Measurements from ENCODE around the gene CTBP2. TPM values are rescaled to one million over a fixed set of nuclear protein-coding genes. Genes with fewer than 3 reads are reported as not detected.

Gene CTBP2
- polyA plus RNA-seq, 4 donors: 88.3 to 90.6 (median 90.0) TPM

GRCh38 chr10:125147971-125148439 lies 12.4 kb downstream of the CTBP2 start:
- DNase-seq (ENCODE audit: low read depth in 4 of 4, low spot score in 3 of 4): no peak

- no peak for DNase-seq (ENCODE audit: low read depth in 4 of 4, low spot score in 3 of 4)
These were observed 13.4 kb downstream of the CTBP2 start for GRCh38 chr10:125146791-125147579.

- DNase-seq (ENCODE audit: low read depth in 4 of 4, low spot score in 3 of 4): no peak
These were observed 14.7 kb downstream of the CTBP2 start for GRCh38 chr10:125145636-125146035.

- DNase-seq (ENCODE audit: low read depth in 4 of 4, low spot score in 3 of 4): no peak
These were observed 15.4 kb downstream of the CTBP2 start for GRCh38 chr10:125144693-125145623.

- DNase-seq (ENCODE audit: low read depth in 4 of 4, low spot score in 3 of 4): no peak
These were observed 16.2 kb downstream of the CTBP2 start for GRCh38 chr10:125144206-125144605.

GRCh38 chr10:125142946-125143345 lies 17.4 kb downstream of the CTBP2 start:
- DNase-seq (ENCODE audit: low read depth in 4 of 4, low spot score in 3 of 4): no peak

GRCh38 chr10:125141860-125142484 lies 18.4 kb downstream of the CTBP2 start:
- DNase-seq (ENCODE audit: low read depth in 4 of 4, low spot score in 3 of 4): no peak

- DNase-seq (ENCODE audit: low read depth in 4 of 4, low spot score in 3 of 4): no peak
These were observed 19.1 kb downstream of the CTBP2 start for GRCh38 chr10:125141150-125141859.

GRCh38 chr10:125140151-125140550 lies 20.2 kb downstream of the CTBP2 start:
- no peak for DNase-seq (ENCODE audit: low read depth in 4 of 4, low spot score in 3 of 4)

- no peak for DNase-seq (ENCODE audit: low read depth in 4 of 4, low spot score in 3 of 4)
These were observed 22.5 kb downstream of the CTBP2 start for GRCh38 chr10:125137601-125138438.

GRCh38 chr10:125136087-125136486 lies 24.3 kb downstream of the CTBP2 start:
- DNase-seq (ENCODE audit: low read depth in 4 of 4, low spot score in 3 of 4): no peak

- no peak for DNase-seq (ENCODE audit: low read depth in 4 of 4, low spot score in 3 of 4)
These were observed 24.7 kb downstream of the CTBP2 start for GRCh38 chr10:125135771-125136035.

- DNase-seq (ENCODE audit: low read depth in 4 of 4, low spot score in 3 of 4): no peak
These were observed 25.2 kb downstream of the CTBP2 start for GRCh38 chr10:125134916-125135770.

- DNase-seq (ENCODE audit: low read depth in 4 of 4, low spot score in 3 of 4): no peak
These were observed 25.9 kb downstream of the CTBP2 start for GRCh38 chr10:125134483-125134848.

GRCh38 chr10:125133696-125134482 lies 26.5 kb downstream of the CTBP2 start:
- DNase-seq (ENCODE audit: low read depth in 4 of 4, low spot score in 3 of 4): no peak

GRCh38 chr10:125132344-125132743 lies 28.0 kb downstream of the CTBP2 start:
- DNase-seq (ENCODE audit: low read depth in 4 of 4, low spot score in 3 of 4): no peak

GRCh38 chr10:125130916-125131315 lies 29.4 kb downstream of the CTBP2 start:
- DNase-seq (ENCODE audit: low read depth in 4 of 4, low spot score in 3 of 4): no peak

- DNase-seq (ENCODE audit: low read depth in 4 of 4, low spot score in 3 of 4): no peak
These were observed 30.1 kb downstream of the CTBP2 start for GRCh38 chr10:125130260-125130659.
